Activated CD8-positive, alpha-beta memory T cell treated with anti-CD3 and anti-CD28 coated beads for 48 hours (primary cell): ENCODE data around the gene B3GNT8.
"Not testable (repeated sequence)": the region's sequence is repeated elsewhere in the genome, so short reads cannot be mapped to it uniquely, and the experiment has no call there.

Experiments
- DNase-seq, 3 experiments: peaks; one replicate each; pipeline ENCODE4 v3.0.0-alpha.2; 2020; ENCODE audit warnings: low read depth in 2 of 3, low spot score in 2 of 3

B3GNT8 gene

DNA sequence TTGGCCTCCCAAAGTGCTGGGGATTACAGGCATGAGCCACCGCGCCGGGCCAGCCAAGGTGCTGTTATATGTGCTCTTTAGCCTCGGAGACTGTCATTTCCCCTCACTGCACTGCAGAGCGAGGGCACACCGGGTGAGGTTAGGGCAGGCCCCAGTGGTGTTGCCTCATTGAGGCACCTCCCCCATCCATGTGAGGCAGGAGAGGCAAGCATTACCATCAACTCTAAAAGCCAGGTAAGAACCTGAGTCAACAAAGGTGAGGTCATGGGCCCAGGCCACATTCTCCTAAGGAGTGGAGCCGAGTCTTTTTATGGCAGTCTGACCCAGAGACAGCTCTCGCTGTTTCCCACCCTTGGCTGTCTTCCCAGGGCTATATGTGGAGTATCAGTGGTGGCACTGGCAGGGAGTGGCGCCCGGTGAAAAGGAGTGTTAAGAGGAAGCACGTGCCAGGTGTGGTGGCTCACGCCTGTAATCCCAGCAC, 10.9 kb downstream of the B3GNT8 start:
- DNase-seq = no peak

- DNase-seq = no peak
Observed at GRCh38 chr19:41415154-41415571, 12.0 kb downstream of the B3GNT8 start.

DNA sequence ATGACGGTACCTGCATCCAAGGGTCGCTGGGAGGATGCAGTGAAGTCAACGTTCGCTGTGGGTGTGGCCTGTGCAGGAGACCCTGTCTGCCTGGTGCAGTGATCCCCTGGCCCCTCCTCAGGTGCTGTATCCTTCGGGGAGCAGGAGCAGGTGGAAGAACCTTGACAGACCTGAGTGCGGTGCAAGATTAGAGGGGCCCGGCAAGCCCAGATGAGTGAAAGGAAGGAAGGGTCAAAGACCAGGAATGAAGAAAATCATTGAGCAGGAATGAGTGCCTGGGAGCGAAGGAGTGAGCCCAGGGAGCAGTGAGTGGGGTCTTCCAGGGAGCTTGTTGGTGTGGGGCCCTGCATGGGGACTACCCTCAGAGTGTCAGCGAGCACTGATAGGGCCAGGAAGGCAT, 12.7 kb downstream of the B3GNT8 start:
- no peak for DNase-seq

GRCh38 chr19:41413947-41414346, 13.2 kb downstream of the B3GNT8 start:
- no peak for DNase-seq

DNA sequence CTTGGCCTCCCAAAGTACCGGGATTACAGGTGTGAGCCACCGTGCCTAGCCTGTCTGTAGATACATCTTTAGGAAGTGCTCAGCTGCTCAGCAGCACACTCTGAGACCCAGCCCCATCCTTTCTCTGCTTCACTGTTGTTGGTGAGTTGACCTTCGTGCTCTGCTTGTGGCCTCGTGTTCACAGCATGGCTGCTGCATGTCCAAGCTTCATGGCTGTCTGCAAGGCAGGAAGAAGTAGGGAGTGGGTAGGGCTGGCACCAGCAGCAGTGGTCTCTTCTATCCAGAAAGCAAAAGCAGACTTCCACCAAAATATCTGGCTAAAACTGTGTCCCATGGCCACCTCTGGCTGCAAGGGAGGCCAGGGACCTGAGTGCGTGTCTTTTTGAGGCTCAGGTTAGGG, 14.2 kb downstream of the B3GNT8 start:
- no peak for DNase-seq

GRCh38 chr19:41411968-41412265, 15.3 kb downstream of the B3GNT8 start:
- no peak for DNase-seq

DNA sequence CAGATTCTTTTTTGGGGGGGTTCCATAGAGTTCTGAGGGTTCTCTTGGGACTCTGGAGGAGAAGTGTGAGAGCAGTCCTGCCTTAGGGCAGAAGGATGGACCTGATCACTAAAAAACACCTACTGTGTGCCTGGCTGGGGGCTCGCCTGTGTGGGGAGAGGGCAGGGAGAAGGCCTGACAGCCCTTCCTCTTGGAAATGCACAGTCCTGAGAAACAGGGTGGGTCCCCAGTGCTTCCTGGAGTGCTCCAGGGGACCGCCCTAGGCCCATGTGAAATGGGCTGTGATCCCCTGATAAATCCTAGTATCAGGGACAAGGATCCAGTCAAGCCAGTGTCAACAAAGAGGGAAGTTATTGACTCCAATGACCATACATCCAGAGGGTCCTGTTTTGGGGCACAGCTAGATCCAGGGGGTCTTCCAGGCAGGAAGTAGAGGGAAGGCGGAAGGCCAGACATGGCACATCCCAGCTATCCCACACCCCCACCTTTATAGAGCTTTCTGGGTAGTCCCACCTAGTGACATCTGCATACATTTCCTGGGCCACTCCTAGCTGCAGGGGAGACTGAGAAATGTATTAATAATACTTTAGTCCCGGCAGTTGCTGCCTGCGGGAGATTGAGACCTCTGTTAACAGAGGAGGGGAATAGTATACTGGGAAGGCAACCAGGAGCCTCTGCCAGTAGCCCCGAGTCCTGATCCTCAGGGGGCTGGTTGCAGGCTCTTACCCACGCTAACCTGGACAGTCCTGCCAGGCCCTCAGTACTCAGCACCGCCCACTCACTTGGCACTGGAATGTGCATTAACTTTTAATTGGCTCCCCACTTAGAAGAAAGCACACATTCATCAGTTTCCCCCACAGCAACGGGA, 15.8 kb downstream of the B3GNT8 start:
- no peak for DNase-seq

DNA sequence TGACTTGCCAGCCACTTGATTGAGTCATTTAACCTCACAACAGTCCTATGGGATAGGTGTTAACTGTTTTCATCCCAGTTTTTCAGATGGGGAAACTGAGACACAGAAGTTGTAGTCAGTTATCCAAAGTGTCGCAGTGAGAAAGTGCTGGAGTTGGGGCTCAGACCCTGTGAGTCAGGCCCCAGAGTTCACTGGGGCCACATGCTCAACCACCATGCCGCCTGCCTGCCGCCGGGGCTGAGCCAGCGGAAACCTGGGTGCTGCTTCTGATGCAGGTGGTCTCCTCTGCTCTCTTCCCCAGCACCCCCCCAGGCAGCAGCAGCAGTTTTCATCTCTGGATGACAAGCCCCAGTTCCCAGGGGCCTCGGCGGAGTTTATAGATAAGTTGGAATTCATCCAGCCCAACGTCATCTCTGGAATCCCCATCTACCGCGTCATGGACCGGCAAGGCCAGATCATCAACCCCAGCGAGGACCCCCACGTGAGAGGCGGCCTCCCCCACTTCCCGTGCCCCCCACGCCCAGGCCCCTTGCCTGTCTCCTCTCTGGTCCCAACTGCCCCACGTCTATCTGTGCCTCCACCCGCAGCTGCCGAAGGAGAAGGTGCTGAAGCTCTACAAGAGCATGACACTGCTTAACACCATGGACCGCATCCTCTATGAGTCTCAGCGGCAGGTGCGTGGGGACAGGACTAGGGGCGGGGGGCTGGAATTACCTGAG, 16.7 kb downstream of the B3GNT8 start:
- DNase-seq = no peak

DNA sequence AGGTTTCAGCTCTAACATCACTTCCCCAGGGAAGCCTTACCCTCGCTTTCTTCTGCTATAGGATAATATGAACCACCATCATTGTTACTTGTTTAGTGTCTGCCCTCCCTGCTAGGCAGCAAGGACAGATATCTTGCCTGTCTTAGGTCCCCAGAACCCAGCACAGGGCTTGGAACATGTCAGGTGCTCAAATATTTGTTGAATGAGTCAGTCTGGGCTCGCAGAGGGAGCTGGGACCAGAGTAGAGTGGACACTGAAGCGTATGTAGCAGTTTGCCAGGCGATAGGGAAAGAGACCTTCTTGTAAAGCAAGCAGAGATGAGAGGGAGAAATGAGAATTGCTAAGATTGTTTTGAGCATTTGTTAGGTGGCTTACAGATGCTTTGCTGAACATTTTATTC, 17.9 kb downstream of the B3GNT8 start:
- no peak for DNase-seq

DNA sequence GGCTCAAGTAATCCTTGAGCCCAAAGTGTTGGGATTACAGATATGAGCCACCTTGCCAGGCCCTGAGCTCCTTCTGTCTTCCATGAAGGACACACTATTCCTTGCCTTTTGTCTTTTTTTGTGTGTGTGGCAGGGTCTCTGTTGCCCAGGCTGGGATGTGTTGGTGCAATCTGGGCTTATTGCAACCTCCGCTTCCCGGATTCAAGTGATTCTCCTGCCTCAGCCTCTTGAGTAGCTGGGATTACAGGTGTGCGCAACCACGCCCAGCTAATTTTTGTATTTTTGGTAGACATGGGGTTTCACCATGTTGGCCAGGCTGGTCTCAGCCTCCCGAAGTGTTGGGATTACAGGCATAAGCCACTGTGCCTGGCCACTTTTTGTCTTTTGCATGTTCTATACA, 18.3 kb downstream of the B3GNT8 start:
- DNase-seq = not testable (repeated sequence)

GRCh38 chr19:41408256-41408655, 18.9 kb downstream of the B3GNT8 start:
- no peak for DNase-seq

- DNase-seq = no peak
Observed at GRCh38 chr19:41407271-41407670, 19.9 kb downstream of the B3GNT8 start.

GRCh38 chr19:41405776-41406175, 21.4 kb downstream of the B3GNT8 start:
- no peak for DNase-seq

- DNase-seq = no peak
Observed at GRCh38 chr19:41403181-41403970, 23.8 kb downstream of the B3GNT8 start.

GRCh38 chr19:41402010-41402409, 25.2 kb downstream of the B3GNT8 start:
- no peak for DNase-seq

GRCh38 chr19:41401483-41401882, 25.7 kb downstream of the B3GNT8 start:
- no peak for DNase-seq

DNA sequence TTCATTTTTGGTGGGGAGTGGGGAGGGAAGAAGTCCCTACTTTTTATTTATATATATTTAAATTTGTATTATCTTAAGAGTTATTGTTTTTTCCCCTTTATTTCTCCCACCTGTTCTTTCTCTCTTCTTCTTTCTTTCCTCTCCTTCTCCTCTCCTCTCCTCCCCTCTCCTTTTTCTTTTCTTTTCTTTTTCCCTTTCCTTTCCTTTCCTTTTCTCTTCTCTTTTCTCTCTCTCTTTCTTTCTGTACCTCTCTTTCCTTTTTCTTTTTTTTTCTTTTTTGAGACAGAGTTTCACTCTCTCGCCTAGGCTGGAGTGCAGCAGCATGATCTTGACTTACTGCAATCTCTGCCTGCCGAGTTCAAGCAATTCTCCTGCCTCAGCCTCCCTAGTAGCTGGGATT, 27.6 kb downstream of the B3GNT8 start:
- no peak for DNase-seq

- DNase-seq = no peak
Observed at GRCh38 chr19:41399091-41399490, 28.1 kb downstream of the B3GNT8 start.

GRCh38 chr19:41398598-41398997, 28.6 kb downstream of the B3GNT8 start:
- no peak for DNase-seq

GRCh38 chr19:41398050-41398418, 29.1 kb downstream of the B3GNT8 start:
- no peak for DNase-seq

DNA sequence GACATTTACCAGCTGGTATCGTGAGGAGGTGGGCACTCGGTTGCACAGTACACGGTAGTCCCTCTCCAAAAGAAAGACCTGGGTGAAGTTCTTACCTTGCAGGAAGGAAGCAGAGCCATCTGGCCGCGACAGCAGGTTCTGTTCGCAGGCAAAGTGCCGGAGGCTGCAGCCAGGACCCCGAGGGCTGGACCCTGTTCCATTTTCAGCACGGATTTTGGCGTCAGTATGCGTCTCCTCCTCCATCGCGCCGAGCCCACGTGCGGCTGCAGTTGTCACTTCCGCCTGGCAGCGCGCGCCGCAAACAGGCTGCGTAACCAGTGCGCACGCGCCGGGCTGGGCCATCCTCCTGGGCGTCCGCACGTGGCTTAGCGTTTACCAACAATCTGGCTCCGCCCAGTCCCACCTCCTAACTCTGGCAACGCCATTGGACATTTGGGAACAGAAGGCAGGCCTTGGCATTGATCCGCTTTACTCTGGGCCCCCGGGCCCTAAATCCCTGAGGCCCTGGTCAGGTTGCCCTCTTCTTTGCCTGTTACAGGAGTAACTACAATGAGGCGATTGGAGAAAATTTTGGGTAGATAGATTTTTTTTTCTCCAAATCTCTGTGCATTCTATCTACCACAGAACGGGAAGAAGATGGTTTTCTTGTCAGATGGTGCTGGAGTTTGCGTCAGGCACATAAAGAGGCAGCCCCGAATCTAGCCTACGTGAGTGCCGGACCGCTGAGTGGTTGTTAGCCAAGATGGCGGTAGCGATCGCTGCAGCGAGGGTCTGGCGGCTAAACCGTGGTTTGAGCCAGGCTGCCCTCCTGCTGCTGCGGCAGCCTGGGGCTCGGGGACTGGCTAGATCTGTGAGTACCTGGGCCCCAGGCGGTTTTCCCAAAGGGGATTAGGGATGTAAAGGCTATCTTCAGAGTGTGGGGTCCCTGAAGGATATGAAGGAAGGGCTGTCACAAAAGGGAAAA, 29.8 kb downstream of the B3GNT8 start, which contains the start of the genes BCKDHA and EXOSC5:
Gene BCKDHA, plus strand, starts transcription at position 733 of the 964 bp plus-strand sequence. Its CDS starts 10 bp downstream, at position 743.
Gene EXOSC5, minus strand, starts transcription at position 274 of the 964 bp plus-strand sequence. Its CDS starts 31 bp downstream, at position 243.
- DNase-seq = peak; percentile 90 to 97 (median 91)
